ENCODE data around the gene HCRTR1.
"Not testable (repeated sequence)": the region's sequence is repeated elsewhere in the genome, so short reads cannot be mapped to it uniquely, and the experiment has no call there.

HCRTR1 gene

DNA sequence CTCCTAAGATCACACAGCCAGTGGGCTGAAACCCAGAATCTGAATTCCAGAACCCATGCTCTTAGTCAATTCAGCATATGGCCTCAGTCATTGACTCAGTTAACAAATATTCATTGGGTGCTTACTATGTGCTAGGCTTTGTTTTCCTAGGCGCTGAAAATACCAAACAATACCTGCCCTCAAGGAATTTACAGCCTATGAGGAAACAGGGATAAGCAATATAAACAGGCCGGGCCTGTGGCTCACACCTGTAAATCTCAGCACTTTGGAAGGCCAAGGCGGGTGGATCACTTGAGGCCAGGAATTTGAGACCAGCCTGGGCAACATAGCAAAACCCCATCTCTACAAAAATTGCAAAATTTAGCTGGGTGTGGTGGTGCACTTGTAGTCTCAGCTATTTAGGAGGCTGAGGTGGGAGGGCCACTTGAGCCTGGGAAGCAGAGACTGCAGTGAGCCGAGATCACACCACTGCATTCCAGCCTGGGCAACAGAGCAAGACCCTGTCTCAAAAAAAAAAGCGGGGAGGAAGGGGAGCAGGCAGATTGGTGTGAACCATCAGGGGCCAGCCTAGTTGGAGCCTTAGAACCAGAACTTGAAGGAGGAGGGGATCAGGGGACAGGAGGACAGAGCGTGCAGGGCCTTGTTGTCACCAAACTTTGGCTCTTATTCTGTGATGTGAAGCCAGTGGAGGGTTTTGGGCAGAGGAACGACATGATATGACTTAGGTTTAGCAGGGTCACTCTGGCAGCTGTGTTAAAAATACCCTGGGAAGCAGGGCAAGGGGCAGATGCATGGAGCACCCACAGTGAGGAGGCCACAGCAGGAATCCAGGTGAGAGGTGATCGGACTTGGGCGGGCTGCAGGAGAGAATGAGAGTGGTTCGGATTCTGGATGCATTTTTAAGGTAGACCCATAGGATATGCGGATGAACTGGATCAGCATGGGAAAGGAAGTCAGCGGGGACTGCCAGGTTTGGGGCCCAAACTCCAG is 35.4 kb upstream of the HCRTR1 start:
- no peak for DNase-seq (ENCODE audit: low read depth)

DNA sequence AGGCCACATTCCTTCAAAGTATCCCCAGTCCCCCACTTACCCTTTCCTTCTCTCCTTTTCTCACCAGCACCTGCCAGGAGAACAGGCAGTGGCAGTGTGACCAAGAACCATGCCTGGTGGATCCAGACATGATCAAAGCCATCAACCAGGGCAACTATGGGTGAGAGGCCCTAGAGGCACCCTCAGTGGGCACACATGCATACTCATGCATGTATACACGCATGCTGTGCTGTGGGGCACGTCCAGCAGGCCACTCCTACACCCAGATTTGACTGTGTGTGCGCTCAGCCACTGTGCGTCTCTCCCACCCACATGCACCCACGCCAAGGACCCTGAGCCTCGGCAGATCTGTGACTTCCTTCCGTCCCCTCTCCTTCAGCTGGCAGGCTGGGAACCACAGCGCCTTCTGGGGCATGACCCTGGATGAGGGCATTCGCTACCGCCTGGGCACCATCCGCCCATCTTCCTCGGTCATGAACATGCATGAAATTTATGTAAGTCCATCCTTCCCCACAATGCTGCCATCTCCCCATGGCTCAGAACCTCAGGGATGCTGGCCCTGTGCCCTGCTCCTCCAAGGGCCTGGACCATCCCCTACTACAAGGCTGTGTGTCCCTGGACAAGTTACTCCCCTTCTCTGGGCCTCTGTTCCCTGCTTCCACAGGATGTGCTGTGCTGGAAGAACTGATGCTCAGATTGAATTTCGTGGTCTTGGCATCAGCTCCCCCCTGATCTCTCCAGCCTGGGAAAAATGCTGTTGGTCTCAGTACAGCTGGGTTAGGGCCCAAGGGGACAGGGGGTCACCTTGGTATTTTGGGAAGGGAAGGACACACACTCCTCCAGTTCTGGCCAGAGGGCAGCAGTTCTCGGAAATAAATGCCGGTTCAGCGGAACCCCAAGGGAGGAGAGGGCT is 34.2 kb upstream of the HCRTR1 start:
- DNase-seq (ENCODE audit: low read depth) = no peak

DNA sequence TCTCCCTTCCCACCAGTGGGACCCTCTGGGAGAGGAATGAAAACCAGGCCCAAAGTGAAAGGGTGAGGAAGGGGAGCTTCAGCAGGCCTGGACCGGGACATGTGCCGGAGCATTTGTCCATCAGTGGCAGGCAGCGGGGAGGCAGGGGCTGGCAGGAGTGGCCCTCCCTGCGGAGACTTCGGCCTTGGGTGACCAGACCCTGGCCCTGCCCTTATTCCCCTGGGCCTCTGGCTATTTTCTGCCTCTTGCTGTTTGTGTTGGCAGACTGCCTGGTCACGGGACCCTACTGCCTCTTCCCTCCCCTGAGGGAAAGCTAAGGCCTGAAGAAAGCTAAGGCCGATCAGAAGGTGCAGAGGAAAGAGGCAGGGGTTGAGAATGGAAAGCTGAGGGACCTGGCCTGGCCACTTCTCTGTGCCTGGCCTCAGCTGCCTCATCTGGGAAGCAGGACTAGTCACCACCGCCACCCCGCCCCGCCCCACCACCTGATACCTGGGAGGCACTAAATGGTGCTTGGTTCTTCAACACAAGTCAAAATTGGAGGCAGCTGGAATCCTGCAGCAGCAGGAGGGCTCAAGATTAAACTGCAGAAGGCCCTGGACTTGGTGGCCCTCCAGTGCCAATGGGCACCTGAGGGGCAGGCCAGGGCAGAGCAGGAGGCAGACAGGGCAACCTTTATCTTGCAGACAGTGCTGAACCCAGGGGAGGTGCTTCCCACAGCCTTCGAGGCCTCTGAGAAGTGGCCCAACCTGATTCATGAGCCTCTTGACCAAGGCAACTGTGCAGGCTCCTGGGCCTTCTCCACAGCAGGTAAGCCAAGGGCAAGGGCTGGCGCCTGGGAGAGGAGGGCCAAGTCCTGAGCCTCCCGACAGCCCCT is 33.3 kb upstream of the HCRTR1 start:
- no peak for DNase-seq (ENCODE audit: low read depth)

- no peak for DNase-seq (ENCODE audit: low read depth)
These were observed 32.4 kb upstream of the HCRTR1 start for GRCh38 chr1:31584869-31585735.

DNA sequence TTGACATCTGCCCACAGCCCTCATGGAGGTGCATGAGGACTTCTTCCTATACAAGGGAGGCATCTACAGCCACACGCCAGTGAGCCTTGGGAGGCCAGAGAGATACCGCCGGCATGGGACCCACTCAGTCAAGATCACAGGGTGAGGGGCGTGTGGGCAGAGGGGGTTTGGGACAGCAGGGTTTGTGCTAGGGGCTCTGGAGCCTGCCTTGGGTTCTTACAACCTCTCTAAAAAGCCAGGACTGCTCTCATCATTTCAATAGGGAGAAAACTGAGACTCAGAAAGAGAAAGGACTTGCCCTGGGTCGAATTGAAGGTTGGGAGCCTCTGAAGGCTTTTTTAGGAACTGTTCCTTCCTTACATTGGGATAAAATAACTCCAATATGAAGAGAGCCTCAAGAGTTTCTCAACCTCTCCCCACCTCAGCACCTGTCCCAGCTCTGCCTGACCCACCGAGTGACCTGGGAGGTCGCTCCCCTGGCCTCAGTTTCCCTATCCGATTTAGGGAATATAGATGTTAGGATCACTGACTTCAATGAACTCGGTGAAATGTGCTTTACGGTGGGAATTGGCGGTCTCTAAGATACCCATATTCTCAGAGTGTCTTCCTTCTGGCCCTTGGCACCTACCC is 31.6 kb upstream of the HCRTR1 start:
- DNase-seq (ENCODE audit: low read depth) = no peak

DNA sequence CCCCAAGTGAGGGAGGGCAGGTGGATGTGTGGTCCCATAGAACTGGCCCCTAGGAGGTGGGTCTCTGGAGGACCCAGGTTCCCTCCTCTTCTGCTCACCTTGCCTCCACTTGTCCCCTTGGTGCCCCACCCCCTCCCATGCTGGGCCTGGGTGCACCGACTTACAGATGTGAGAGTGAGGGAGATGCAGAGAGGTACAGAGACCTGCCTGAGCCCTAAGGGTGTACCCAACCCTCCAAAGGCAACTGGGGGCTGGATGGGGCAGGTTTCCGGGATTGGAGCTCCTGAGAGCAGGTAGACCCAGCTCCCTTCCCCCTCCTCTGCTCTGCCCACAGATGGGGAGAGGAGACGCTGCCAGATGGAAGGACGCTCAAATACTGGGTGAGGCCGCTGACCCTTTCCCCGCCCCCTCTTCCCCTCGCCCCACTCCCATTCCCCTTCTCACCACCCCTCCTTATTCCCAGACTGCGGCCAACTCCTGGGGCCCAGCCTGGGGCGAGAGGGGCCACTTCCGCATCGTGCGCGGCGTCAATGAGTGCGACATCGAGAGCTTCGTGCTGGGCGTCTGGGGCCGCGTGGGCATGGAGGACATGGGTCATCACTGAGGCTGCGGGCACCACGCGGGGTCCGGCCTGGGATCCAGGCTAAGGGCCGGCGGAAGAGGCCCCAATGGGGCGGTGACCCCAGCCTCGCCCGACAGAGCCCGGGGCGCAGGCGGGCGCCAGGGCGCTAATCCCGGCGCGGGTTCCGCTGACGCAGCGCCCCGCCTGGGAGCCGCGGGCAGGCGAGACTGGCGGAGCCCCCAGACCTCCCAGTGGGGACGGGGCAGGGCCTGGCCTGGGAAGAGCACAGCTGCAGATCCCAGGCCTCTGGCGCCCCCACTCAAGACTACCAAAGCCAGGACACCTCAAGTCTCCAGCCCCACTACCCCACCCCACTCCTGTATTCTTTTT is 30.8 kb upstream of the HCRTR1 start:
- no peak for DNase-seq (ENCODE audit: low read depth)

GRCh38 chr1:31587328-31587699 is 30.2 kb upstream of the HCRTR1 start:
- DNase-seq (ENCODE audit: low read depth) = not testable (repeated sequence)

GRCh38 chr1:31587720-31588423 is 29.6 kb upstream of the HCRTR1 start:
- DNase-seq (ENCODE audit: low read depth) = peak; percentile 39

- no peak for DNase-seq (ENCODE audit: low read depth)
These were observed 28.6 kb upstream of the HCRTR1 start for GRCh38 chr1:31588751-31589515.

GRCh38 chr1:31591425-31592093 is 25.9 kb upstream of the HCRTR1 start:
- DNase-seq (ENCODE audit: low read depth) = no peak

- DNase-seq (ENCODE audit: low read depth) = no peak
These were observed 25.4 kb upstream of the HCRTR1 start for GRCh38 chr1:31592132-31592531.

GRCh38 chr1:31593136-31593665 is 24.3 kb upstream of the HCRTR1 start:
- no peak for DNase-seq (ENCODE audit: low read depth)

DNA sequence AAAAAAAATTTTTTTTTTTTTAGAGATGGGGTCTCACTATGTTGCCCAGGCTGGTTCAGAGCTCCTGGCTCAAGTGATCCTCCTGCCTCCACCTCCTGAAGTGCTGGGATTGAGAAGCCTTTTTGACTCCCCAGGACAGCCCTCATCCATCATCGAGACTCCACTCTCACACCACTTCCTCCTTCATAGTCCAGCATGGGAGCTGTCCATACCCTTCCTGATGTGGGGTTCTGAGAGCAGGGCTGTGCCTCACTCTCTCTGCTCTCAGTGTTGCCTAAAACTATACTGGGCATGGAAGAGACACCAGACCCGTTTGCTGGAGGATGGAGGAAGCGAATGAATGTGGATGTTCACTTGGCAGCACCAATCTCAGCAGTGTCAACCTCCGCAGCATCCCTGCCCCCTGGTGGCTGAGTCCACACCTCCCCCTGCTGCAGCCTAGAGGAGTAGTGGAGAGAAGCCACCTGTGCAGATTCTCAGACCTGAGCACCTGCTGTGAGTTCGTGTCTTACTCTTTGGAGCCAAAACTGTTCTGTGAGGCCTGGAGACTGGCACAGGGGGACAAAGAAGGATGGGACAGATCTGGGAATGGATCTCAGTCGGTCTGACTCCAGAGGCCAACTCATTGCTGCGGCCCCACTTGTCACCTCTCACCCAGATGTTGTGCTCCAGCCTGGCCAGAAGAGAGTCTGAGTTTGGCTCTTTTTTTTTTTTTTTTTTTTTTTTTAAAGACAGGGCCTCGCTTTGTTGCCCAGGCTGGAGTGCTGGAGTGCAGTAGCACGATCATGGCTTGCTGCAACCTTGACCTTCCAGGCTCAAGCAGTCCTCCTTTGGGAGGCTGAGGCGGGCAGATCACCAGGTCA is 23.5 kb upstream of the HCRTR1 start:
- DNase-seq (ENCODE audit: low read depth) = no peak

DNA sequence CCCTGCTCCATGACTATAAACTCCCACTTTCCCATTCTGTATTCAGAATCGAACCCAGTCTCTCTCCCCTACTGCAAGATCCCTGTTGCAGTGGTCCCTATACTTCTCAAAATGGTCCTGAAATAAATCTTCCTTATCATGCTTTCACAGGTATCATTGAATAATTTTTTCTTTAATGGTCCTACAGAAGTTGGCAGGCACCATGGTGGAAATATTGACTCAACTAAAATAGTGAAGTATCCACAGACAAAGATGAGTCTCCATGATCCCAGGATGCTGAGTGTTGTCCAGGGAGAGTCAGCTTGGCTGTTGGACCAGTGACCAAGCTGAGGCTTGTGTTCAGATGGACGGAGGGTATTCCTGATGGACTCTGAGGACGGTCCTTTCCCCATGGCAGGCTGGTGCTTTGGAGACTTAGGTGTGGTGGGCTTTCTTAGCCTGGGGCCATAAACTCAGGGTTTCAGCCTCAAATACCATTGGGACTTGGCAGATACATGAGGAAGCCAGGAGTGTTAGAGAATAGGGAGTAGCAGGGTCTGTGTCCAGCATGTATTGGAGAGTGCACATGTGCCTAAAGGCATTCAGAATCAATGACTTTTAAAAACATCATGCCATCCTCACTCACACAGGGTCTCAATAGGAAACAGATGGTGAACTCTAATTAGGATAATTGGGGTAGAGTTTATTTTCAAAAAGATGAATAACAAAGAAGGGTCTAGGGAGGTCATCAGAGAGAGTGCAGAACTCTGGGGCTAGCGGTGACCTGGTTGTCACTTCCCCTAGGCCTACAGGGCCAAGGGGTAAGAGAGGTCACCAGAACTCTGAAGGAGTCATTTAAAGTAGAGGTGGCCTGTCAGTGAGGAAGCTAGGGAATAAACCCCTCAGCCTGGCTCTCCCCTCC is 21.4 kb upstream of the HCRTR1 start:
- no peak for DNase-seq (ENCODE audit: low read depth)

DNA sequence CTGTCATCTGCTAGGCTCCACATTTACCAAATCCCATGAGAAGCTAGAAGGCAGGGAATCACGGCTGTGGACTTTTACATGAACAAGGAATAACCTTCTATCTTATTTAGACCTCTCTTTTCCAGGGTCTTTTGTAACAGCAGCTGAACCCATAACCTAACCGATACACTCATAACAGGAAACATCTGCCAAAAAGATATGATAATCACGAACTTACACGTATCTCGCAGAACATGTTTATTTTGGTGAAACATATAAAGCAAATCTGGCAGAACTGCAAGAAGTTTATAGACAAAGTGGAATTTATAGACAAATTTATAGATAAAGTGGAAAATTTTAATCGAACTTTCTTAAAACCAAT is 20.8 kb upstream of the HCRTR1 start:
- peak; percentile 25 for DNase-seq (ENCODE audit: low read depth)

Measured in CMK (cell line).